ENCODE measurements around the gene ZDHHC9. TPM values are rescaled to one million over a fixed set of nuclear protein-coding genes. Genes with fewer than 3 reads are reported as not detected.

ZDHHC9 gene
- total RNA-seq, 1 donor from 2014 or later = 19.2 TPM

GRCh38 chrX:129782706-129783105 lies 61.0 kb downstream of the ZDHHC9 start:
- TF ChIP-seq POLR2AphosphoS5 (IDR thresholded peaks at IDR 0.05; ENCODE audit: insufficient read depth in 1 of 2, low read depth in 1 of 2) = no peak
- TF ChIP-seq CTCF (IDR thresholded peaks at IDR 0.05) = no peak
- TF ChIP-seq POLR2A (IDR thresholded peaks at IDR 0.05) = no peak
- H3K9me3 ChIP-seq = no peaks in the 10 kb centered on the region
- no peak for DNase-seq (ENCODE audit: extremely low spot score in 2 of 2)
- H3K27me3 ChIP-seq = no peaks in the 10 kb centered on the region
- intact Hi-C loops (cut with DNase I) = no loop called here
- no peaks in the 10 kb centered on the region for H3K36me3 ChIP-seq
- H3K4me3 ChIP-seq = no peak overlapping the region
- H3K4me1 ChIP-seq = no peaks in the 10 kb centered on the region
- H3K27ac ChIP-seq = no peak overlapping the region

- no peak for DNase-seq (ENCODE audit: extremely low spot score in 2 of 2)
- no peaks in the 10 kb centered on the region for H3K4me1 ChIP-seq
- intact Hi-C loops (cut with DNase I) = no loop called here
- no peaks in the 10 kb centered on the region for H3K9me3 ChIP-seq
- no peak overlapping the region for H3K27ac ChIP-seq
- H3K36me3 ChIP-seq = no peaks in the 10 kb centered on the region
- no peak overlapping the region for H3K4me3 ChIP-seq
- TF ChIP-seq POLR2AphosphoS5 (IDR thresholded peaks at IDR 0.05; ENCODE audit: insufficient read depth in 1 of 2, low read depth in 1 of 2) = no peak
- TF ChIP-seq POLR2A (IDR thresholded peaks at IDR 0.05) = no peak
- no peak for TF ChIP-seq CTCF (IDR thresholded peaks at IDR 0.05)
- no peaks in the 10 kb centered on the region for H3K27me3 ChIP-seq
Observed at GRCh38 chrX:129781680-129782495, 61.8 kb downstream of the ZDHHC9 start.

GRCh38 chrX:129781134-129781672 lies 62.5 kb downstream of the ZDHHC9 start:
- H3K4me3 ChIP-seq = peak overlapping the region in 1 of 2 donors; percentile 26
- no peak for TF ChIP-seq POLR2A (IDR thresholded peaks at IDR 0.05)
- TF ChIP-seq CTCF (IDR thresholded peaks at IDR 0.05) = no peak
- no peak for TF ChIP-seq POLR2AphosphoS5 (IDR thresholded peaks at IDR 0.05; ENCODE audit: insufficient read depth in 1 of 2, low read depth in 1 of 2)
- intact Hi-C loops (cut with DNase I) = no loop called here
- H3K4me1 ChIP-seq = no peaks in the 10 kb centered on the region
- H3K27ac ChIP-seq = no peak overlapping the region
- no peaks in the 10 kb centered on the region for H3K36me3 ChIP-seq
- no peaks in the 10 kb centered on the region for H3K9me3 ChIP-seq
- DNase-seq (ENCODE audit: extremely low spot score in 2 of 2) = no peak
- no peaks in the 10 kb centered on the region for H3K27me3 ChIP-seq

- peak overlapping the region in 1 of 2 donors; percentile 26 for H3K4me3 ChIP-seq
- no peak overlapping the region for H3K27ac ChIP-seq
- H3K36me3 ChIP-seq = no peaks in the 10 kb centered on the region
- H3K27me3 ChIP-seq = no peaks in the 10 kb centered on the region
- intact Hi-C loops (cut with DNase I) = no loop called here
- no peaks in the 10 kb centered on the region for H3K9me3 ChIP-seq
- DNase-seq (ENCODE audit: extremely low spot score in 2 of 2) = no peak
- no peak for TF ChIP-seq POLR2AphosphoS5 (IDR thresholded peaks at IDR 0.05; ENCODE audit: insufficient read depth in 1 of 2, low read depth in 1 of 2)
- no peak for TF ChIP-seq CTCF (IDR thresholded peaks at IDR 0.05)
- TF ChIP-seq POLR2A (IDR thresholded peaks at IDR 0.05) = no peak
- H3K4me1 ChIP-seq = no peaks in the 10 kb centered on the region
Observed at GRCh38 chrX:129780441-129781105, 63.1 kb downstream of the ZDHHC9 start.

Measured in vagina (tissue), 2 donors.